Raji (cell line): Measurements from ENCODE around the gene RBM39.

ENCODE experiments used
- POLR2A ChIP-seq: IDR thresholded peaks from 2 replicates; pipeline ENCODE4 v1.6.1; 2011; ENCODE audit warnings: low read depth, low read length, control low read depth; ENCODE audit not compliant: insufficient read depth

The RBM39 gene

DNA sequence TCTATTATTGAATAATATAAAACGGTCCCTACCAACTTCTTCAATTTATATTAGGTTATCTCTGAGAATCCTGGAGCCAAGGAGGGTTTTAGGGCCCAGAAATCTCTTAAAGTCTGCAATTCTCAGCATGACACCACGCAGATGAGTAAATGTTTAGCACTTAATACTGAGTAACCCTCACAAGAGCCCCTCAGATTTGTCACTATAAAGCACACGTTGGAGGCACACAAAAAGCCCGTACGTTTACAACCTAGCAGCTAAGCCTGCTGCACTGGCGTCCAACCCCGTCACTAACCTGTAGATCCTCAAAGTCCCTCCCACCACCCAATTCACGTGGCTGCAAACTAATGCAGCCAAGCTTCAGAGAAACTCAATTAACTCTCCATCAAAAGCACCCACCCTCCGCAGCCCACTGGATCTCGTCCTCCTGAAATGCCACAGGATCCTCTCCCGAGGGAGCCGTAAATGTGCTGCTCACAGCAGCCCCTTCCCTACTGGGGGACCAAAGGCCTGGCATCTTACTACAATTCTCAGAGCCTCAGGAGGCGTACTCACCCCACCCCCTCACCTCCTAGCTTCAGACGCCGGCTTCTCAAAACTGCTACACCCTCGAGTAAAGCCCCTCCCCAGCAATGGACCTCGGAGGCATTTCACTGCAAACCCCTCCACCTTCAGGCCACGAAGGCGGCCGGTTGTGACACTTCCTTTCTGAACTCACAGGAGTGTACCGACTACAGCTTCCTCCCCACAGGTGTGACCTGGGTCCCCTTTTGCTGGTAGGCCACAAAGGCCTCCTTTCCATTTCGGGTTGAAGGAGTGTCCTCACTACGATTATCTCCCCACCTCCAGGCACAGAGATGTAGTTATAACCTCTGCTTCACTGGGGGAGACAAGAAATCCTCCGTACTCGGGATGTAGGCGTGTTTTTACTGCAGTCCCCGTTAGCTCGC is 78.3 kb downstream of the RBM39 start:
- peak; percentile 31; the same call in 1 of the 2 replicates for TF ChIP-seq POLR2A

DNA sequence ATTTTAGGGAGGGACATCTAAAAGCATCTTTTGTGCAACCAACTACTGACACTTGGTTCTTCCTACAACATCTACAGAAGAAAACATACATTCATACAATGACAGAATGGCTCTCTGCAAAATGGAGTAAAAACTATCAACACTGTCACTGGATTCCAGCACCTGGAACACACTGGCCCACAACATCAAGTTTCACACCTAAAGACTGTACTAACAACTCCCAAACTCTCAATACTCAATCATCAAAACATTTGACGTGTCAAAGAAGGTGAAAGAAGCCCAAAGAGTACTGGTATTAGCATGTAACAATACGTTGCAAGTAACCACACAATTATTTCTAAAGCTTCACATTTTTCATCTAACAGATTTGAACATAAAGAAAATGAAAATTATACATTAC is 79.5 kb downstream of the RBM39 start:
- no peak for TF ChIP-seq POLR2A

DNA sequence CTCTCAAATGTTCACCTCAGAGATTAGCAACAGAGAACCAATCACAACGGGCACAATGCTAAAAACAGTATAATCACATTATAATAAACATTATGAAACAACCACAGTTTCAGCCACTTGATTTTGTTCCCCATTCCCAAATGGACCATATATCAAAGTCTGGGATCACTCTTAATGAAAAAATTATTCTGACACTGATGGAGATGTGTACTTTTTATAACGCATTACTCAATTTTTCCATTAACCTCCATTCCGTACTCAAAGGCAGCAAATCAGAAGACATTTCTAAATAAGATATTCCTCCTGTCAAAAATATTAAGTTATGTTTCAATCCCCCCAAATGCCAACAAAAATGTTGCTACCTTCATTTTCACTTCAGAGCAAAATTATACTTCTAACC is 80.2 kb downstream of the RBM39 start:
- no peak for TF ChIP-seq POLR2A

DNA sequence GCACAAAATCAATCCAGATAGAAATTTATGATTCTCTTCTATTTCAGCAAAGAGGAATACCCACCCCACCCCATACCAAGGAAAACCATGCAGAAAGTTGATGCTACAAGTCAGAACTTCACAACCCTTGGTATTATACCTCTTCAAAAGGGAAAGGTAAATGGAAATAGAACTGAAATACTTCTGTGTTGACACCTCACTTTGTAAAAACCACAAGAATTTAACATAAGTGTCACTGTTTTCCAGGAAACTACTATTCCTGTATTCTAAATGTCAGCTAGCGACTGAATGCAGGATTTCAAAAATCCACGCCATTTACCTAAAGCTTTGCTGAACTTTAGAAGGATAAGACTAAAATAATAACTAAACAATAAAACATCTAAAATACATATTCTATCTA is 81.0 kb downstream of the RBM39 start:
- TF ChIP-seq POLR2A: no peak

DNA sequence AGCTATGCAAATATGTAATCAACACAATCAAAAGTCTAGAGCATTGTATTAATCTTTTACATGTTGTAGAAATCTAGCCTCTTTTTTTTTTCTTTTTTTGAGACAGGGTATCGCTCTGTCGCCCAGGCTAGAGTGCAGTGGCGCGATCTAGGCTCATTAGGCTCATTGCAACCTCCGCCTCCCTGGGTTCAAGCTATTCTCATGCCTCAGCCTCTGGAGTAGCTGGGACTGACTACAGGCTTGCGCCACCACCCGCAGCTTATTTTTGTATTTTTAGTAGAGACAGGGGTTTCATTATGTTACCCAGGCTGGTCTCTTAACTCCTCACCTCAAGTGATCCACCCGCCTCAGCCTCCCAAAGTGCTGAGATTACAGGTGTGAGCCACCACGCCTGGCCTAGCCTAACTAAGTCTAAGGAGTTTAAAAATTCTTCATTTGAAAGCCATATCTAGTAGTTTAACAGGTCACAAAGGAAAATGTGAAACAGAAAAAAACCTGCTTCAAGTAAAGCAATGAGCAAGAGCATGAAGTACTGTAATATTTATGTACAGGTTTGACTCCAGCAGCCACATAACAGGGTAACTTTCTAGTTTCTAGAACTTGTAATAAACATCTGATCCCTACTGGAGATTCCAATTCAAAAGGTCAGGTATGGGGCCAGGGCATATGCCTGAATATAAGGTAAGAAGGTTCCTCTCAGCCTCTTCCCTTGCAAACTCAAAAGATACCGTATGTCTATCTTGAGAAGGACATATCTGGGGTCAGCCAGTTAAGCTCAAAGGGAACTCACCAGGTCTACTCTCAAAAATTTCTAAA is 81.7 kb downstream of the RBM39 start:
- TF ChIP-seq POLR2A: no peak

DNA sequence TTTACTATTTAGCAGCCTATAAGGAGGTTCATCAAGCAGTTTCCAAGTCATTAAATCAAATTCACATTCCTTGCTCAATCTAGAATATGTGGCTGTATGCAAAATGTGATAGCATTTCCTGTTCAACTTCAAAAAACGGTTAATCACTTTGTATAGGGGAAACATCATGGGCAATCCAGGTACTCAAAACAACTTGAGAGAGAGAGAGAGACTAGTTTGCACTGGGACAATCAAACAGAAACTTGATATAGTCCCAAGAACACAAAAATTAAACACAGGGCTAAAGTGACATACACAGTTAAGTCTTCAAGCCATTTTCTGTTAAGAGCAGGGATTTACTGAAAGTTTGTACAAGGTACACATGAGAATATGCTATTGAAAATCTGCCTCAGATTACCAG is 84.8 kb downstream of the RBM39 start:
- no peak for TF ChIP-seq POLR2A

DNA sequence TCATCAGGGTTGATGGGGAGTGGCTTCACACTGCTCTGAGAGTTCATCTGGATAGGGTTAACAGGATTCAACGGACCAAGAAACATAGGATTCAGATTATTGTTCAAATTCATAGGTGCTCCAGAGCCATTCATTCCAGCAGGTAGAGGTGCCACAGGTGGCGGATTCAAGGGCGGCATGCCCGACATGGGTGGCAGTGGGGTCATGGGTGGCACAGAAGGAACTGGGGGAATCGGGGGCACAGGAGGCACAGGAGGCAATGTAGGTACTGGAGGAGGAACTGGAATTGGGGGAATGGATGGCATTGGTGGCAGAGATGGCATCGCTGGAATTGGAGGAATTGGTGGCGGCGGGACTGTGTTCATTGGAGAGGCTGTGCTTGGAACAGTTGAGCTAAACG is 87.6 kb downstream of the RBM39 start:
- TF ChIP-seq POLR2A: no peak

DNA sequence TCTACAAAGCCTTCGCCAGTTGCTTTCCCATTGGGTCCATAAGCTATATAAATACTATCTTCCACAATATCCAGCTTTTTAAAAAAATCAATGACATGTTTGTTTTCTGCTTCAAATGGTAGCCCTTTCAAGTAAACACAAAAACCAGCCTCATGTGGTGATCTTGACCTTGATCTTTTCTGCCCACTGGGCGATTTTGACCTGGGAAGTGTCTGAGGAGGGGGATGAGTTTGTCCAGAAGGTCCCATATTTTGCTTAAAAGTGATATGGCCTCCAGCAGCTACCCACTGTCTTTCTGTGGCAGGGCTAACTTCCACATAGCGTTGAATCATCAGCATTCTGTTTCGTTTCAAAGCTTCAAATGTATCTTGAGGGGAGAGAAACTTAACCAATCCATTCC is 88.2 kb downstream of the RBM39 start:
- TF ChIP-seq POLR2A: no peak
